ENCODE data around the gene METTL4. TPM values are rescaled to one million over a fixed set of nuclear protein-coding genes. Genes with fewer than 3 reads are reported as not detected.

Gene METTL4, protein sequence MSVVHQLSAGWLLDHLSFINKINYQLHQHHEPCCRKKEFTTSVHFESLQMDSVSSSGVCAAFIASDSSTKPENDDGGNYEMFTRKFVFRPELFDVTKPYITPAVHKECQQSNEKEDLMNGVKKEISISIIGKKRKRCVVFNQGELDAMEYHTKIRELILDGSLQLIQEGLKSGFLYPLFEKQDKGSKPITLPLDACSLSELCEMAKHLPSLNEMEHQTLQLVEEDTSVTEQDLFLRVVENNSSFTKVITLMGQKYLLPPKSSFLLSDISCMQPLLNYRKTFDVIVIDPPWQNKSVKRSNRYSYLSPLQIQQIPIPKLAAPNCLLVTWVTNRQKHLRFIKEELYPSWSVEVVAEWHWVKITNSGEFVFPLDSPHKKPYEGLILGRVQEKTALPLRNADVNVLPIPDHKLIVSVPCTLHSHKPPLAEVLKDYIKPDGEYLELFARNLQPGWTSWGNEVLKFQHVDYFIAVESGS
- 2.8 and 3.9 TPM in 2 replicates for total RNA-seq

DNA sequence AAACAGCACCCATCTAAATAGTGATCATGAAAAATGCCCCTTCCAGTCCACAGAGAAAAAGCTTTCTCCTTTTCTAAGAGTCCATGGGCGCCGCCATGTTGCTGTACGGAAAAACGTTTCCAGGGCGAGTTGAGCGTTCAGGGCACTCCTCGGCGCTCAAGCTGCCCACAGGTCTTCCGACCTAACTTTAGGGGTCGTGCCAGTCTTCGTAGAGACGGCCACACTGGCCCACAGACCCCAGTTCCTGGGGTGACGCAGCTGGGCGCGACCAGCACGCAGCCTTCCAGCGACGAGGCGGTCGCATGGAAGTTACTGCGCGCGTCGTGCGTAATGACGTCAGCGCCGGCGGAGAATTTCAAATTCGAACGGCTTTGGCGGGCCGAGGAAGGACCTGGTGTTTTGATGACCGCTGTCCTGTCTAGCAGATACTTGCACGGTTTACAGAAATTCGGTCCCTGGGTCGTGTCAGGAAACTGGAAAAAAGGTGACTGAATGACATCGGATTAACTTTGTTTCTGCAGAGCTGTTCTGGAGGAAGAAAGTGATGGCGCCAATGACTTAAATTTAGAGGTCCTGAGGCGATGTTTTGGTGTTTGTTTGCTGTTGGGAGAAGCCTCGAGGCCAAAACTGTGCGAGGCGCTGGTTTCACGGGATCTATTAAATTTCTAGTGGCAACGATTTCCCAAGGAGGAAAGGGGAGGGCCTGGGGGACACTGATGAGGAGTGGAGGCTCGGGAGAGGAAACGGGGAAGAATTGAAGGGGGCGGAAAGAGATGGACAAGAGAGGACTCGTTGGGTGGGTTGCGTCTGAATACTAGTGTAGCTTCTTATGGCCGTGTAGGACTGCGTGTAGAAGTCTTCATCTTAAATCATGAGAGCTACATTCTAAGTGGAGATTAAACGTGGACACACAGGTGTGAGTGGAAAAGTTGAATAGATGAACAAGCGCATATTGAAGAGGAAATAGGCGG is at the start of gene METTL4, which contains the start of gene NDC80:
METTL4 (minus strand) TSS at position 306 of the 971 bp plus-strand sequence. CDS start 4,289 bp downstream, outside the sequence.
NDC80 (plus strand) TSS at position 358 of the 971 bp plus-strand sequence. CDS start 1,429 bp downstream, outside the sequence.

Other genes starting within 250 kb of the METTL4 start
- 0.85 and 1.4 TPM in 2 replicates for gene NDC80, start 52 bp upstream of the METTL4 start, total RNA-seq
- gene SMCHD1, start 84.2 kb upstream of the METTL4 start, total RNA-seq, result 22.1 and 33.1 TPM in 2 replicates